DOHH2 (cell line): Measurements from ENCODE around the gene GALNT2.

ENCODE experiments used
- H3F3A ChIP-seq: fragments of 200-600 bp; sonication (generic), shearing (Covaris generic); 2 replicates; pipeline ENCODE4 v1.6.0; 2016; ENCODE audit warnings: antibody characterized with exemption, mild to moderate bottlenecking; ENCODE audit not compliant: control insufficient read depth, insufficient read depth
- H3K27ac ChIP-seq: fragments of 200-600 bp; sonication (generic); 2 replicates; pipeline ENCODE4 v1.5.1; 2014; ENCODE audit warnings: low read depth, mild to moderate bottlenecking, low read length, moderate library complexity
- H3K27me3 ChIP-seq: fragments of 200-600 bp; sonication (generic); 2 replicates; pipeline ENCODE4 v1.6.1; 2014; ENCODE audit warnings: mild to moderate bottlenecking, low read length, mixed read lengths; ENCODE audit not compliant: control insufficient read depth
- H3K36me3 ChIP-seq: fragments of 200-600 bp; sonication (generic); 2 replicates; pipeline ENCODE4 v1.6.1; 2014; ENCODE audit warnings: mild to moderate bottlenecking, low read length, moderate library complexity, mixed read lengths; ENCODE audit not compliant: control insufficient read depth
- H3K4me1 ChIP-seq: fragments of 200-600 bp; sonication (generic); 2 replicates; pipeline ENCODE4 v1.6.1; 2014; ENCODE audit warnings: mild to moderate bottlenecking, low read length, mixed read lengths; ENCODE audit not compliant: control insufficient read depth
- H3K4me2 ChIP-seq: fragments of 200-600 bp; sonication (generic); 2 replicates; pipeline ENCODE4 v1.6.0; 2014; ENCODE audit warnings: mild to moderate bottlenecking, low read length, moderate library complexity
- H3K4me3 ChIP-seq: fragments of 200-600 bp; sonication (generic); 2 replicates; pipeline ENCODE4 v1.5.1; 2014; ENCODE audit warnings: mild to moderate bottlenecking, low read length, mixed read lengths
- H3K79me2 ChIP-seq: fragments of 200-600 bp; sonication (generic); 2 replicates; pipeline ENCODE4 v1.6.1; 2014; ENCODE audit warnings: mild to moderate bottlenecking, low read length, mixed read lengths; ENCODE audit not compliant: control insufficient read depth
- H3K9me2 ChIP-seq: fragments of 200-600 bp; sonication (generic); replicated peaks from 2 replicates; pipeline ENCODE4 v1.6.1; 2014; ENCODE audit warnings: mild to moderate bottlenecking, low read length, mixed read lengths; ENCODE audit not compliant: control insufficient read depth
- H3K9me3 ChIP-seq: fragments of 200-600 bp; sonication (generic); 2 replicates; pipeline ENCODE4 v1.6.1; 2014; ENCODE audit warnings: antibody characterized with exemption, low read length, mixed read lengths; ENCODE audit not compliant: control insufficient read depth, insufficient read depth
- H4K20me1 ChIP-seq: fragments of 200-600 bp; sonication (generic); 2 replicates; pipeline ENCODE4 v1.6.0; 2014; ENCODE audit warnings: low read depth, mild to moderate bottlenecking, antibody characterized with exemption, low read length, moderate library complexity; ENCODE audit not compliant: control insufficient read depth, insufficient read depth
- EZH2phosphoT487 ChIP-seq: fragments of 200-600 bp; sonication (generic); IDR thresholded peaks from 2 replicates; pipeline ENCODE4 v1.6.1; 2017; ENCODE audit warnings: borderline replicate concordance, mild to moderate bottlenecking, antibody characterized with exemption, low read length, moderate library complexity, mixed read lengths
- TF ChIP-seq, protein P1 (sequence below): fragments of 200-600 bp; sonication (generic); IDR thresholded peaks from one replicate; pipeline ENCODE4 v1.5.1; 2014; ENCODE audit warnings: antibody characterized with exemption, mild to moderate bottlenecking, low read depth, low read length; ENCODE audit not compliant: poor library complexity, severe bottlenecking

Gene GALNT2

GRCh38 chr1:230191079-230191804 lies 124.2 kb downstream of the GALNT2 start:
- Histone ChIP-seq H3K4me3 (no peak overlapping the region), H3K4me2 (no peak overlapping the region), H3K27ac (no peak overlapping the region), H3K79me2 (no peaks in the 10 kb centered on the region), H3K9me3 (no peaks in the 10 kb centered on the region), H3K4me1 (no peaks in the 10 kb centered on the region), H3F3A (no peaks in the 10 kb centered on the region), H3K27me3 (no peaks in the 10 kb centered on the region), H3K36me3 (0 out of 2 replicates have a peak, but pooled peaks cover under 1% of the 10 kb centered on the region), H4K20me1 (no peaks in the 10 kb centered on the region), H3K9me2 (no peaks in the 10 kb centered on the region)
- TF ChIP-seq, protein P1, sequence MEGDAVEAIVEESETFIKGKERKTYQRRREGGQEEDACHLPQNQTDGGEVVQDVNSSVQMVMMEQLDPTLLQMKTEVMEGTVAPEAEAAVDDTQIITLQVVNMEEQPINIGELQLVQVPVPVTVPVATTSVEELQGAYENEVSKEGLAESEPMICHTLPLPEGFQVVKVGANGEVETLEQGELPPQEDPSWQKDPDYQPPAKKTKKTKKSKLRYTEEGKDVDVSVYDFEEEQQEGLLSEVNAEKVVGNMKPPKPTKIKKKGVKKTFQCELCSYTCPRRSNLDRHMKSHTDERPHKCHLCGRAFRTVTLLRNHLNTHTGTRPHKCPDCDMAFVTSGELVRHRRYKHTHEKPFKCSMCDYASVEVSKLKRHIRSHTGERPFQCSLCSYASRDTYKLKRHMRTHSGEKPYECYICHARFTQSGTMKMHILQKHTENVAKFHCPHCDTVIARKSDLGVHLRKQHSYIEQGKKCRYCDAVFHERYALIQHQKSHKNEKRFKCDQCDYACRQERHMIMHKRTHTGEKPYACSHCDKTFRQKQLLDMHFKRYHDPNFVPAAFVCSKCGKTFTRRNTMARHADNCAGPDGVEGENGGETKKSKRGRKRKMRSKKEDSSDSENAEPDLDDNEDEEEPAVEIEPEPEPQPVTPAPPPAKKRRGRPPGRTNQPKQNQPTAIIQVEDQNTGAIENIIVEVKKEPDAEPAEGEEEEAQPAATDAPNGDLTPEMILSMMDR = no peak
- no peak for TF ChIP-seq EZH2phosphoT487

- Histone ChIP-seq H3K79me2 (no peaks in the 10 kb centered on the region), H3K36me3 (no peaks in the 10 kb centered on the region), H3K9me2 (no peaks in the 10 kb centered on the region), H3K27me3 (no peaks in the 10 kb centered on the region), H3K4me3 (no peak overlapping the region), H3K4me2 (no peak overlapping the region), H3K4me1 (no peaks in the 10 kb centered on the region), H4K20me1 (no peaks in the 10 kb centered on the region), H3K9me3 (no peaks in the 10 kb centered on the region), H3F3A (no peaks in the 10 kb centered on the region), H3K27ac (no peak overlapping the region)
- TF ChIP-seq EZH2phosphoT487 = no peak
- TF ChIP-seq, protein P1 = no peak
Observed at GRCh38 chr1:230191855-230192254, 124.8 kb downstream of the GALNT2 start.

DNA sequence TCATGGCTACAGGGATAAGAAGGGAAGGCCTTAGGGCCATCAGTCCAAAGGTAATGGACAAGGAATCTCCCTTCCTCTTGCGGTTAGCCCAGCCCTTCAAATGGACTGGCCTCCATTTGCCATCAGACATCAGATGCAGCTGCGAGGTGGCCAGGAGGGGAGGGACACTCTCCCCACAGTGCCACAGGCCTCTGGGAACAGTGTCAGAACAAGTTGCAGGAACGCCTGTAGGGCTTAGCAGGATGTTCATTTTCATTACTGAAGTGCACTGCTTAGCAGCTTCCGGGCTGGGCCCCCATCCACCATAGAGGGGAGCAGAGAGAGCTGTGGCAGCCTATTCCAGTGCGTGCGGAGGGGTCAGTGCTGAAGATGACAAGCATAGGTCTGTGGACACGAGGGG lies 127.5 kb downstream of the GALNT2 start:
- H3K9me3 ChIP-seq = no peaks in the 10 kb centered on the region
- no peaks in the 10 kb centered on the region for H3K27me3 ChIP-seq
- H3F3A ChIP-seq = no peaks in the 10 kb centered on the region
- H3K36me3 ChIP-seq = no peaks in the 10 kb centered on the region
- H3K4me2 ChIP-seq = no peak overlapping the region
- no peak overlapping the region for H3K4me3 ChIP-seq
- H3K4me1 ChIP-seq = no peaks in the 10 kb centered on the region
- H3K27ac ChIP-seq = no peak overlapping the region
- no peaks in the 10 kb centered on the region for H3K9me2 ChIP-seq
- H4K20me1 ChIP-seq = no peaks in the 10 kb centered on the region
- TF ChIP-seq, protein P1 = no peak
- no peak for TF ChIP-seq EZH2phosphoT487
- no peaks in the 10 kb centered on the region for H3K79me2 ChIP-seq
